DOHH2 (cell line): ENCODE measurements around the gene MYH2.

Experiments used
- EZH2phosphoT487 ChIP-seq: fragments of 200-600 bp; sonication (generic); IDR thresholded peaks from 2 replicates; pipeline ENCODE4 v1.6.1; 2017; ENCODE audit warnings: borderline replicate concordance, mild to moderate bottlenecking, antibody characterized with exemption, low read length, moderate library complexity, mixed read lengths
- TF ChIP-seq, protein P1 (sequence below): fragments of 200-600 bp; sonication (generic); IDR thresholded peaks from one replicate; pipeline ENCODE4 v1.5.1; 2014; ENCODE audit warnings: antibody characterized with exemption, mild to moderate bottlenecking, low read depth, low read length; ENCODE audit not compliant: poor library complexity, severe bottlenecking

DNA sequence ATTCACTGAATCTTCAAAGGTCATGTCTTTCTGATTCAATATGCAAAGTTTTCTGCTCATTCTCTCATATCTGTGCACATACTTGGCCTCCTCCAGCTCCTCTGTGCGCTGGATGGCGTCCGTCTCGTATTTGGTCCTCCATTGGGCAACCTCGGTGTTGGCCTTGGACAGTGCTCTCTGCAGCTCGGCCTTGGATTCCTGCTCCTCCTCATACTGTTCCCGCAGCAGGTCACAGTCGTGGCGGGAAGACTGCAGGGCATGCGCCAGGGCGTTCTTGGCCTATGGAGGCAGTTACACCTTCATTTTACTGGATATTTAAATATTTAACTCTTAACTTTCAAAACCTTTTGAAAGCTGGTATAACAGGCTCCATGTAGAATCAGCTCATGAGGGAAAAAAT, 22.9 kb downstream of the MYH2 start:
- TF ChIP-seq, protein P1, sequence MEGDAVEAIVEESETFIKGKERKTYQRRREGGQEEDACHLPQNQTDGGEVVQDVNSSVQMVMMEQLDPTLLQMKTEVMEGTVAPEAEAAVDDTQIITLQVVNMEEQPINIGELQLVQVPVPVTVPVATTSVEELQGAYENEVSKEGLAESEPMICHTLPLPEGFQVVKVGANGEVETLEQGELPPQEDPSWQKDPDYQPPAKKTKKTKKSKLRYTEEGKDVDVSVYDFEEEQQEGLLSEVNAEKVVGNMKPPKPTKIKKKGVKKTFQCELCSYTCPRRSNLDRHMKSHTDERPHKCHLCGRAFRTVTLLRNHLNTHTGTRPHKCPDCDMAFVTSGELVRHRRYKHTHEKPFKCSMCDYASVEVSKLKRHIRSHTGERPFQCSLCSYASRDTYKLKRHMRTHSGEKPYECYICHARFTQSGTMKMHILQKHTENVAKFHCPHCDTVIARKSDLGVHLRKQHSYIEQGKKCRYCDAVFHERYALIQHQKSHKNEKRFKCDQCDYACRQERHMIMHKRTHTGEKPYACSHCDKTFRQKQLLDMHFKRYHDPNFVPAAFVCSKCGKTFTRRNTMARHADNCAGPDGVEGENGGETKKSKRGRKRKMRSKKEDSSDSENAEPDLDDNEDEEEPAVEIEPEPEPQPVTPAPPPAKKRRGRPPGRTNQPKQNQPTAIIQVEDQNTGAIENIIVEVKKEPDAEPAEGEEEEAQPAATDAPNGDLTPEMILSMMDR: no peak
- no peak for TF ChIP-seq EZH2phosphoT487
